ENCODE measurements around the gene CEACAM16.

Gene CEACAM16

DNA sequence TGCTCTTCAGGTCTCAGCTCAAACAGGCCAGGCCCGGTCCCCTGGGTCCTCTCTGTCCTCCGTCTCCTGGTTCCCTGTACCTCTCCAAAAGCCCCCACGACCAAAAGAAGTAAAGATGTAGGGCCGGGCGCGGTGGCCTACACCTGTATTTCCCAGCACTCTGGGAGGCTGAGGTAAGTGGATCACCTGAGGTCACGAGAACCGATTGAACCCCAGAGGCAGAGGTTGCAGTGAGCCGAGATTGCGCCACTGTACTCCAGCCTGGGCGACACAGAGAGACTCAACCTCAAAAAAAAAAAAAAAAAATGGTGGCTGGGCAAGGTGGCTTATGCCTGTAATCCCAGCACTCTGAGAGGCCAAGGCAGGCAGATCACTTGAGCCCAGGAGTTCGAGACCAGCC lies 27.5 kb downstream of the CEACAM16 start:
- DNase-seq: no peak

DNA sequence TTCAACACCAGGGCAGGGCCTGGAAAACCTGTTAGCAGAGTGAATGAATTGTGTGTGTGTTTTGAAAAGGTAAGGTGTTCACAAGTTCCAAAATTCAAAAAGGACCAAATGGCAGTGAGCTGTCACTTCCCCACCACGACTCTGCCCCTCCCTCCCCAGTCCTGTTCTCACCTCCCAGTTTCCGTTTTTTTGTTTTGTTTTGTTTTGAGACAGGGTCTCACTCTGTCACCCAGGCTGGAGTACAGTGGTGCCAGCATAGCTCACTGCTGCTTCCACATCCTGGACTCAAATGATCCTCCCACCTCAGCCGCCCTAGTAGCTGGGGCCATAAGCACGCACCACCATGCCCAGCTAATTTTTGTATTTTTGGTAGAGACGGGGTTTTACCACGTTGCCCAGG lies 29.2 kb downstream of the CEACAM16 start:
- no peak for DNase-seq

DNA sequence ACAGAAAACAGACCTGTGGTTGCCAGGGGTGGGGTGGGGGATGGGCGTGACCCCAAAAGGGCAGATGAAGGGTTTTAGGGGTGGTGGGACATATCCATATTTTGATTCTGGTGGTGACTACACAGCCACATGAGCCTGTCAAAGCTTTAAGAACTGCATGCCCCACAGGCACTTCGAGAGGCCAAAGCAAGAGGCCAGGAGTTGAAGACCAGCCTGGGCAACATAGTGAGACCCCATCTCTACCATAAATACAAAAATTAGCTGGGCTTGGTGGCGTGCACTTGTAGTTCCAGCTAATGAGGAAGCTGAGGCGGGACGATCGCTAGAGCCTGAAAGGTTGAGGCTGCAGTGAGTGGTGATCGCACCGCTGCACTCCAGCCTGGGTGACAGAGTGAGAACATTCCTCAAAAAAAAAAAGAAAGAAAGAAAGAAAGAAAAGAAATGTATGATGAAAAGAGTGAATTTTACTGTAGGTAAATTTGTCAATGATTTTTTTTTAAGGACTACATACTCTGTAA lies 30.6 kb downstream of the CEACAM16 start:
- DNase-seq: no peak

DNA sequence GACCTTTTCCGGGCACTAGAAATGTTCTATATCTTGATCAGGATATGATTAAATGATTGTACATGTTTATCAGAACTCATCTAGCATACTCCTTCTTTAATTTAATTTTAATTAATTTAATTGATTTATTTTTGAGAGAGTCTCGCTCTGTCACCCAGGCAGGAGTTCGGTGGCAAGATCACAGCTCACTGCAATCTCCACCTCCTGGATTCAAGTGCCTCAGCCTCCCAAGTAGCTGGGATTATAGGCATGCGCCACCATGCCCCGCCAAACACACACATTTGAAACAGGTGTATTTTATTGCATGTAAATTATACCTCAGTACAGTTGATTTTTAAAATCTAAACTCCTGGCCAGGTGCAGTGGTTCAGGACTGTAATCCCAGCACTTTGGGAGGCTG lies 32.1 kb downstream of the CEACAM16 start:
- no peak for DNase-seq

DNA sequence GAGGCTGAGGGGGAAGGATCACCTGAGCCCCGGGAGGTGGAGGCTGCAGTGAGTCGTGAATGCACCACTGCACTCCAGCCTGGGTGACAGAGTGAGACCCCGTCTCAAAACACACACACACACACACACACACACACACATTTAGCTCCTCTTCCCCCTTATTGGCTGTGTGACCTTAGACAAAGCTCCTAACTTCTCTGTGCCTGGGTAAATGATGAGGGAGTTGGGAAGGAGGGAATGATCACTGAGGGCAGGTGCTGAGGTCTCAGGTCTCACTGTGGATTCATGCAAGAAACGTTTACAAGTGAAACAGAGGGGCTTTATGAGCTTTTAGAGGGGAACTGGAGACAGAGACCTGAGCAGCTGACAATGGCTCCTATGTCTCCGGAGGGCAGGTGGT lies 32.7 kb downstream of the CEACAM16 start:
- no peak for DNase-seq

DNA sequence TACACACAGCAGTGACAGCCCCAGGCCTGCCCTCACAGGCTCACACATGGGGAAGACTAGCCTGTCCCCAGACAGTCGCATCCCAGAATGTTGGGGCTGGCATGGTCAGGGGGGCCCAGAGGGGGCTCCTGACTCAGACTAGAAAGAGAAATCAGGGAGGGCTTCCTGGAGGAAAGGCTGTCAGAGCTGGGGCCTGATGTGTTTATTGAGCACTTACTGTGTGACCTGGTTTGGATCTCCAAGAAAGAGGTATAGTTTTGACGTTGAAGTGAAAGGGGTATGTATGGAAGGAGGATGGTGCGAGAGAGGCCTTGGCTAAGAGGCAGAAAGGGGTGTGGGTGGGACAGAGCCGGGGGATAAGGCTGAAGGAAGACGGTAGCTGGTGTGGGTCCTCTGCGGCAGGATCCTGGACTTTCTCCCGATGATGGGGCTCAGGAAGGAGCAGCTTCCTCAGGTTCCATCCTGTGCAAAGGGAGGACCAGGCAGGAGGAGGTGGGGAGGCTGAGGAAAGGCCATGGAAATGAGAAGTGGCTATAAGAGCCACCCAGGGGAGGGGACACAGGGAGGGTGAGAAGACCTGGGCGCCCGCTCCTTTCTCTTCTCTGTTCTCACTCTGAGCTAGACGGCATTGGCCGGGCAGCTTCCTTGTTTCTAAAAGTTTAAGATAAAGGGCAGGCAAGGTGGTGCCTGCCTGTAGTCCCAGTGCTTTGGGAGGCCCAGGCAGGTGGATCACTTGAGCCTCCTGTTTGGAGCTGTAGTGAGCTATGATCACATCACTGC lies 33.5 kb downstream of the CEACAM16 start:
- DNase-seq: no peak

DNA sequence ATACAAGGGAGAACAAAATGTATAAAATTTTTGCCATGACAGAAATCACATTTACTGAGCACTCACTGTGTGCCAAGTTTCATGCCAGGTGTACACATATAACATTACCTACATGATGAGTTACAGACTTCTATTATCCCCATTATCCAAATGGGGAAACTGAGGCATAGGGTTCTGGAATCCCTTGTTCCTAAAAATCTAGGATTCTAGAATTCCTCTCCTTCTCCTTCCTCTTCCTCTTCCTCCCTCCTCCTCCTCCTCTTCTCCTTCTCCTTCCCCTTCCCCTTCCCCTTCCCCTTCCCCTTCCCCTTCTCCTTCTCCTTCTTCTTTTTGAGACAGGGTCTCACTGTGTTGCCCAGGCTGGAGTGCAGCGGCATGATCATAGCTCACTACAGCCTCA lies 35.4 kb downstream of the CEACAM16 start:
- DNase-seq: no peak

DNA sequence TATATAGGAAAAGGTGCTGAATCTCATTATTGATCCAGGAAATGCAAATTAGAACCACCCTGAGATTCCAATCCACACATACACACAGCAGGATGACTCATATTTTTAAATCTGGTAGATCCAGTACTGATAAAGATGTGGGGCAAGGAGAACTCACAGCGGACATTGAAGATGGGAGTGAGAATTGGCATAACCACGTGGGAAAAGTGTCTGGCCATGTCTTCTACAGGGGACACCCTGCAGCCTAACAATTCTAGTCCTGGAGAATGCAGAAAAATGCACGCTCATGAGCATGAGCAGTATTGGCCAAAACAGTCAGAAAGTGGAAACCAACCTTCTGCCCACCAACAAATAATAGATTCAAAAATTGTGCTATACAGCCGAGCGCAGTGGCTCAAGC lies 36.1 kb downstream of the CEACAM16 start:
- DNase-seq: no peak

DNA sequence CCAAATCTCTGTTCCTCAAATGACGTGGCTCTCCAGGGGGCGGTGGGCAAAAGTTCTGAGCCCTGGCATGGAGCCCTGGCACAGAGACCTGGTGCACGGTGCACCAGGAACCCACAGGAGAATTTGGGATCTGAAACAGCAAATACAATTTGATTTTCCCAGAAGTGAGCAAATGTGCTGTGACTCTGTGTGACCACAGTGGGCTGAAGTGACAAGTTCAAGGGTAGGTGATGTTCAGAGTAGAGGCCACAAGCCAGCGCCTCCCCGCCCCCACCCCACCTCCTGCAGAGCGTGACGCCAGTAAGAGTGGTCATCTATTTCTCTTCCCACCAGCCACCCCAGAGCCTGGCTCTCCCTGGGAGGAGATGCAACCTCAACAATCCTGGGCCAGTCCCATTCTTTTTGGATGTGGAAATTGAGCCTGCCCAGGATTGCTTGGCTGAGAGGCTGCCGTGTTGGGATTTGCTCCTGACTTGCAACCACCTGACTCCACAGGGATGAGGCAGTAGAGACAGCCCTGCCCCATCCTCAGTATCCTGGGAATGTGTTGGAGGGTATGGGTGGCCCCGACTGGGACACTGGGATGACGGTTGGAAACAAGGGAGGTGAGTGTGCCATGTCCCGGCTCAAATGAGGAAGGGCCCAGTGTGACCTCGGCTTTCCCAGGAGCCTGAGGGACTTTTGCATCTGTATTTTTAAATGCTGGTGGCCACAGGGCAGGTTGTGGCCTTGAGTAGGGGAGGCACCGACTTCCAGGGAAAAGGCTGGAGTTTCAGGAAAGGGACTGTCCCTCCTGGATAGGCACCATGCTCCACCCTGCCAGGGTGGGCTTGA lies 38.5 kb downstream of the CEACAM16 start:
- no peak for DNase-seq

DNA sequence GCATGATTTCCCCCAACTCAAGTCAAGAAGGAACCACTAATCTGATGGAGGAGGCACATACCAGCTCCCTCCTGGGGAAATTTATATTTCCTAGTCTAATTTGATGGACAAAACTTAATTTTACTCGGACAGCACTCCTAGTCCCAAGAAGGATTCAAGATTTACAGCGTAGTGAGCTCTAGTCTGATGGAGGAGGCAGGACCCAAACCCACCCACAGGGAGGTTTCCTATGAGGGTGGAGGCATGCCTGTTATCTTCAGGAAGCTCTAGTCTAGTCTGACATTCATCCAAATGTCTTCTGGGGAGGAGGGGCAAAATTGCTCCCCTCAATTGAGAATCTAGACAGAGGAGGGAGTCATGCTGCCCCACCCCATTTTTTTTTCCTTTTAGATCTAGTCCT lies 39.2 kb downstream of the CEACAM16 start:
- no peak for DNase-seq

DNA sequence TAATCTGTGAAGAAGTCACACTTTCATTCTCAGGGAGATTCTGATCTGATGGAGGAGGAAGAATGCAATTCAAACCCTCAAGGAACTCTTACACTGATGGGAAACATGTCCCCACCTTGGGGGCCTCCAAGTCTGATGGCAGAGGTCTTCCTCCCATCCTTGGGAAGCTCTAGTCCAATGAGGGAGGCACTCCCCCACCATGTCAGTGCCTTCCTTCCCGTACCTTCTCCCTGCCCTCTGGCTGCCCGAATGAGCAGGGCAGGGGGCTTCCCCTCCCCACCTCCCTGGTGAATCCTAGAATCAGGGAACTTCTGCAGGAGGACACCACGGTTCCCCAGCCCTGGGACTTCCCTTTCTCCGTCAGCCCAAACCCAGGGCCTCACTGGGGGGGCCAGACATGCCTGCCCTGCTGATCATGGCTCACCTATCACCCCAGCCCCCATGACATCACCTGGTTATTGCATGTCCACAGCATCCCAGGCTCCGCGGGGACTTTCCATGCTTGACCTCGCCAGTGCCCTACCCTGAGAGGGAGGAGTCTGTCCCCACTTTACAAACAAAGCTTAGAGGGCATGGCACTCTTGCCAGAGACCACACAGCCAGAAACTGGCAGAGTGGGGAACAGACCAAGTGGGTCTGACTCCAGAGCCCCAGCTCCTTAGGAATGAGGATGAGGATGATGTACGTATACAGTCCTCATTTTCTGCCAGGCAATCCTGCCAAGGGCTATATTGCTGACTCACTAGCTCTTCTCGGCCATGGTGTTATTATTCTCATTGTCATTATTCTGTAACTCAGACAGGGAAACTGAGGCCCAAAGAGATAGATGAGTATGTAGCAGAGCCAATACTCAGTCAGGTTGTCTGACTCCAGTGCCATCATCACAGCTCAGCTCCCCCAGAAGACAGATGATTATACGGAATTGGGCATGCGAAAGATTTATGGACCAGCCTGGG lies 39.9 kb downstream of the CEACAM16 start:
- no peak for DNase-seq

DNA sequence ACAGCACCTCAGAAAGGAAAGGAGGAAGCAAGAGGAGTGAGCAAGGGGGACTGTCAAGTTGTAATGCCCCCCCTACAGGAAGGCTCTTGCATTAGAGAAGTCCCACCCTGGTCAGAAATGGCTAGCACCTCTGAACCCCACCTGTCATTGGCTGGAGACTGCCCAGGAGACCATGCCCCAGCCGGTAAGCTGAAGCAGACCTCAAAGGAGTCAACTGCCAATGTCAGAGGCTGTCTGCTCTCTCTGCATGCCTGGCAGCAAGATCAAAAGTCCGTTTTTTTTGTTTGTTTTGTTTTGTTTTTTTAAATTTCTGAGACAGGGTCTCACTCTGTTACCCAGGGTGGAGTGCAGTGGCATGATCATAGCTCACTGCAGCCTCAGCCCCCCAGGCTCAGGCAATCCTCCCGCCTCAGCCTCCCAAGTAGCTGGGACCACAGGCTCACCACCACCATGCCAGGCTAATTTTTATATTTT lies 41.4 kb downstream of the CEACAM16 start:
- DNase-seq: no peak

DNA sequence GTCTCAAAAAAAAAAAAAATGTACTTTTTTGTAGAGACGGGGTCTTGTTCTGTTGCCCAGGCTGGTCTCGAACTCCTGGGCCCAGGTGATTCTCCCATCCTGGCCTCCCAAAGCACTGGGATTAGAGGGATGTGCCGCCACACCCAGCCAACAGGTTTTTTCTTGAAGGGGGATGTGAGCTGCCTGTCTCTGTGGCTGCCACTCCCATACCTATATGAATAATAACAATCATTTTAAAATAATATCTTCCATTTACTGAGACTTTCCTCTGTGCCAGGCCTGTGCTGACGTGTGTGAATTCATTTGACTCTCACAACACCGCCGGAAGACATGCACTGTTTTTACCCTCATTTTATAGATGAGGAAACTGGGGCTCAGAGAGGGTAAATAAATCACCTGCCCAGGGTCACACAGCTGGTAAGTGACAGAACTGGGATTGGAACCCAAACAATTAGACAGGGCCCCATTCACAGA lies 42.3 kb downstream of the CEACAM16 start:
- peak; percentile 62 for DNase-seq

DNA sequence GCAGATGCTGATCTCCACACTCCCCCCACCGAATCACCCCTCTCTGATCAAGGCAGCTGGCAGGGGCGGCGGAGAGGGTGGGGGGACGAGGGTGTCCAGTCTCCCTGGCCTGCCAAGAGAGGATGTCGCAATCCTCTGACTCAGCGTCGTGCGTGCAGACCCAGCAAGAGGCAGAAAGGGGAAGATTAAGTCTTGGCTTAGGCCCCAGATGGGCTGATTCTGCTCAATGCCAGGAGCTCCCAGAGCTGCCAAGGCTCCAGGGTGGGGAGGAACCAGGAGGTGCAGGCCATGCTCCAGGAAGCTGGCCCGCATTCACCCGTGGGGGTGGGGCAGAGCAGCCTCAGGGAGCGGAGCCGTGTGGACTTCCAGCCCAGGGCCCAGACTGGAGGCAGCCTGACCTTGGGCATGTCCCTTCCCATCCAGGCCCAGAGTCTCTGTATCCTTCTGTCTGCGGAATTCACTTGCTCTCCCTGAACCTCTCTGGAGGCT lies 42.9 kb downstream of the CEACAM16 start:
- peak; percentile 100 for DNase-seq

DNA sequence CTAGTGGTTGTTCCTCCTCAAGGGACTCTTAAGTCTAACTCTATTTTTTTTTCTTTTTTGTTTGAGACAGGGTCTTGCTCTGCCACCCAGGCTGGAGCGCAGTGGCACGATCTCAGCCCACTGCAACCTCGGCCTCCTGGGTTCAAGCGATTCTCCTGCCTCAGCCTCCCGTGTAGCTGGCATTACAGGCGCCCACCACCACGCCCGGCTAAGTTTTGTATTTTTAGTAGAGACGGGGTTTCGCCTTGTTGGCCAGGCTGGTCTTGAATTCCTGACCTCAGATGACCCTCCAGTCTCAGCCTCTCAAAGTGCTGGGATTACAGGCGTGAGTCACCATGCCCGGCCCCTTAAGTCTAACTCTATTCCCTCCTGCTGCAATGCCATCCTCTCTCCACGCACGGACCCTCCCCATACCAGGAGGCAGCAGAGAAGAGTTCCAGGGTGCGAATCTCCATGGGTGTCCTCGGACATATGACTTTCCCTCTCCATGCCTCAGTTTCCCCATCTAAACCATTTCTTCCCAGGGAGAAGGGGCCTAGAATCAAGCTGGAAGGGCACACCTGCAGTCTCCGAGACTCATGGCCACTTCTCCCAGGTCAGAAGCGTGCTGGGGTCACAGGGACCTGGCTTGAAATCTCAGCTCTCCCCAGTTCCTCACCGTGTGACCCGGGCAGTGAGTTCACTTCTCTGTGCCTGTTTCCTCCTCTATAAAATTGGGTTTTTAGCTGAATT lies 43.5 kb downstream of the CEACAM16 start:
- DNase-seq: peak; percentile 73

DNA sequence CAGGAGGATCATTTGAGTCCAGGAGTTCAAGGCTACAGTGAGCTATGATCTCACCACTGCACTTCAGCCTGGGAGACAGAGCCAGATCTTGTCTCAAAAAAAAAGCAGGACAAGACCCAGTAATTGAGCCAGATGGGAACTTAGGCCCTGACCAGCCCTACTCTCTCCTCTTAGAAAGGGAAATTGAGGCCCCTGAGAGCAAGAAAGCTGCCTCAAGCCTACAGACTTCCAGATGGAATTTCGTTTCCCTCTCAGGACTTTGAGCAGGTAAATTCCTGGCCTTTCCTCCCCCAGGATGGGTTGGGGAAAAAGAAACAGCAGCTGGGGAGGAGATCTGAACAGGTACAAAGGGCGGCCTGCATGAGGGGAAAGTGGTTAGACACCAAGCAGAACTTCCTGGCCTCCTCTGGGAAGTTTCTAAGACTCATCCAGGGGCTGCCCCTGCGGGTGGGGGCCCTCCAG lies 46.0 kb downstream of the CEACAM16 start:
- DNase-seq: peak; percentile 27

DNA sequence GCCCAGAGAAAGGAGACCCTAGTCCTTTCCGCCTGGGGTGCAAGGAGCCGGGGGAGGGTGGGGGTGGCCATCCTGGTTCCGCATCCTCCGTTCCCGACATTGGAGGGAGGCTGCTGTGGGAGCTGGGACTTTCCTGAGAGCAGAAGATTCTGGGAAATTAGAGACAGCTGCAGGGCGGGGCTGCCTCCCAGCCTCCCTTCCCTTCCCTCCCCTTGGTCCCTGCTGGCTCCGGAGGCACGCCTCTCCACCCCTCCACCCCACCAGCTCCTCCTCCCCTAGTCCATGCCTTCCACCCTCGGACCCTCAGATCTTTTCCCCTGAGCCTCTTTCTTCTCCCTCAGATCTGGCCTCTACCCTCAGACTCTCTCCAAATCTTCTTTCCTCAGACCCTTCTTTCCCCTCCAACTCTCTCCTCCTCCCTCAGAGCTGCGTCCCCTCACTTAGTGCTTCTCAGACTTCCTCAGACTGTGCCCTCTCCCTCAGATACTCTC lies 46.4 kb downstream of the CEACAM16 start:
- peak; percentile 89 for DNase-seq

DNA sequence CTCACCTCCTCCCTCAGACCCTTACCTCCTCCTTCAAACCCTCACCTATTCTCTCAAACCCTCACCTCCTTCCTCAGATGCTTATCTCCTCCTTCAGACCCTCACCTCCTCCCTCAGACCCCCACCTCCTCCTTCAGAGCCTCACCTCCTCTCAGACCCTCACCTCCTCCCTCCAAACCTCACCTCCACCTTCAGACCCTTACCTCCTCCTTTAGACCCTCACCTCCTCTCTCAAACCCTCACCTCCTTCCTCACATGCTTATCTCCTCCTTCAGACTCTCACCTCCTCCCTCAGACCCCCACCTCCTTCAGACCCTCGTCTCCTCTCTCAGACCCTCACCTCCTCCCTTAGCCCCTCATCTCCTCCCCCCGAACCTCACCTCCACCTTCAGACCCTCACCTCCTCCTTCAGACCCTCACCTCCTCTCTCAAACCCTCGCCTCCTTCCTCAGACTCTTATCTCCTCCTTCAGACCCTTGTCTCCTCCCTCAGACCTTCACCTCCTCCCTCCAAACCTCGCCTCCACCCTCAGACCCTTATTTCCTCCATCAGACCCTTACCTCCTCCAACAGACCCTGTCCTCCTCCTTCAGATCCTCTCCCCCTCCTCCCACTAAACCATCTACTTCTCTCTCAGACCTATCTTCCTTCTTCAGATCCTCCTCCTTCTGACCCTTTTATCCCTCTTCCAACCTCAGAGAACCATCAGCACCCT lies 47.1 kb downstream of the CEACAM16 start:
- no peak for DNase-seq

DNA sequence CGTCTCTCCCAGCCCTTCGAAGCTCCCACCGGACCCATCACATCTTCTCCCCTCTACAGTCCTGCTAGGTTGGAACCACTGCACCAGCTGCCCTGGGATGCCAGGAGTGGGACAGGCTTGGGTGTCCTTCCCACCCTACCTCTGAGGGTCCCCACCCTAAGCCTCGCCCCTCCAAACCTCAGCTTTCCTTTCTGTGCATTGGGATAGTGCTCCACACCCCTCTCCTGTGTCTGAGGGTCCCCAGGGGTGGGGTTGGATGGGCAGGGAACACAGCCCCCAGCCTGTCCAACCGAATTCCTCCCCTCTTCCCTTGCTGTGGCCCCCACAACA lies 47.6 kb downstream of the CEACAM16 start:
- DNase-seq: no peak

DNA sequence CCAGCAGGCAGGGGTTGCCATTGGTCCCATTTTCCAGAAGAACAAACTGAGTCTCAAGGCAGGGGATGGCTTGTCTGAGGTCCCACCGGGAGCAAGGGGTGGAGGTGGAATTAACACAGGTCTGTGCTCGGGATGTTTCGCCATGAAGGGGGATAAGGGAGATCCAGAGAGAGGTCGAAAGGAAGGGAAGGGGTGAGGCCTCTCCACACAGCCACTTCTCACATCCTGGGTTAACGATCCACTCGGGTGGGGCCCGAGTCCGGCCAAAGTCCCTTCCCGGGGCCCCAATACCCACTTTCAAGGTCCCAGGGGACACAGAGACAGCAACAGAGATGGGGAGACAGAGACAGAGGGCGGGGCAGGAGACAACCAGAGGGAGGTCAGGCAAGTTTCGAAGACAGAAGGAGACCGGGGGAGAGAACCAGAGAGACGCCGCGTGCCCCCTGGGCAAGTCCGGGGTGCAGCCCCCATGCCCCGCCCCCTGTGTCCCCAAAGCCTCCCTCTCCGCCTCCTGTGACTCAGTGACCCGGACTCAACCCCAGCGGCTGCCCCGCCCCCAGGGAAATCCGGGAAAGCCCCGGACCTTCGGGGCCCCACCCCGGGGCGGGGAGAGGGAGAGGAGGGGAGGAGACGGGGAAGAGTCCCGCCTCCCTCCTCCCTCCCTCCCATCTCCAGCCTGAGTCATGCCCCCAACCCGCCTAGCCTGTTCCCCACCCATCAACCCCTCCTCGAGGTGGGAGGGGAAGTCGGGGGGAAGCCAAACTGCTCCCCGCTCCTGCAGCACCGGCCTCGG lies 48.2 kb downstream of the CEACAM16 start:
- peak; percentile 92 for DNase-seq

All from NCI-H226 (cell line).